Activated CD8-positive, alpha-beta memory T cell treated with anti-CD3 and anti-CD28 coated beads for 4 hours (primary cell): Measurements from ENCODE around the gene RPS6KL1.

Experiments used
- DNase-seq, 2 donors: peaks; one replicate each; pipeline ENCODE4 v3.0.0-alpha.2; 2020; ENCODE audit warnings: low read depth in 2 of 2

RPS6KL1 gene

DNA sequence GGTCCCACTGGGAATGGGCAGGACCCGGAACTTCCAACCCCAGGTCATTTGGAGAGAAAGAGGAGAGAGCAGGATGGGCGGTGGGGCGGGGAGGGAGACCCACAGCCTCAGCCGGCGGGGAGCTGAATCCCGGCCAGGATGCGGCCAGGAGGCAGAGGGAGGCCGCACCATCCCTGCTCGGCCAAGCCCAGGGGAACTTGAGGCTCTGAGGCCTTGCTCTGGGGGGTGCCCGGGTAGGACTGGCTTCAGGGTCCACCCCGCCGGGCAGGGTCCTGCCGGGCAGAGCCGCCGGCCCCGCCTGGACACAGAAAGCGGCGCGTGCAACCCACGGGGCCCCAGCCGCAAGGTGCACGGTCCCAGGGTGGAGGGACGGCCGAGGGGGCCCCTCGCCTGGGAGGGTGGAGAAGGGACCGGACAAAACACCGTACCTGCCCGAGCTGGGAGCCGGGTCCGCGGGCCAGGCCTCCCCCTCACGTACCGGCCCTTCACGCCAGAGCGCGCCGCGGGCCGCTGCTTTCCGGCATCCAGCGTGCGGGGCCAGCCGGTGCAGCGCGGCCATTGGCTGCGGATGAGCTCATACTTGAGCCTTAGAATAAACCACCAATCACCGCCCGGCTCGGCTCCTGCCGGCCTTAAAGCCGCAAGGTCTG is at the start of gene RPS6KL1:
Gene RPS6KL1 (minus strand): TSS at position 509 of the 650 bp plus-strand sequence. CDS start 1,719 bp downstream, outside the sequence.
- peak in 1 of 2 donors; percentile 26 for DNase-seq

GRCh38 chr14:74968811-74969210 is 45.8 kb upstream of the RPS6KL1 start:
- no peak for DNase-seq

DNA sequence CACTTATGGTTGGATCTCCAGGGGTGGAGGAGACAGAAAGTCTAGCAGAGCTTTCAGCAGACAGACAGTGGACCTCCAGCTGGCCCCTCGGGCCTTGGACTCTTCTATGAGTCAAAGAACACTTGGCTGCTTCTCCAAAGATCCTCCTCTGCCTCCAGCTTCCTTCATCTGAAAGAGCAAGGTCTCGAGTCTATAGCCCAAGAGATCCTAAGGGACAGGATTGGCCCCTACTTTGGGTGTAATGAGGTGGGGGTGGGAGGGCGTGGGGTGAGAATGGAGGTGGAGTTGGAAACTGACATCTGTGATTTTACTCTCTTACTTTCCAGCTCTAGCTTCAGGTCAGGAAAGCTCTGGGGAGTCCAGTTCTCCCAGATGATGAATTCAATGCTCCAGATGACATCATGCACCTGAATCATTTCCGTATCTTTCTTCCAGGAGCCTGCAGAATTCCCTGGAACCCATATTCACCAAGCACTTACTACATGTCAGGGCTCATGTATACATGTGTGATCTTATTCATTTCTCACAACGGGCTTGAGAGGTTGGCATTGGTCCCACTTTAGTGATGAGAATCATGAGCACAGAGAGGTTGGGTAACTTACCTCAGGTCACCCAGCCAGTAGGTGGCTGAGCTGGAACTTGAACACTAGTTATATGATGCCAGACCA is 42.6 kb upstream of the RPS6KL1 start:
- DNase-seq = no peak

- DNase-seq = no peak
Measured at GRCh38 chr14:74964787-74965485, 41.9 kb upstream of the RPS6KL1 start.

DNA sequence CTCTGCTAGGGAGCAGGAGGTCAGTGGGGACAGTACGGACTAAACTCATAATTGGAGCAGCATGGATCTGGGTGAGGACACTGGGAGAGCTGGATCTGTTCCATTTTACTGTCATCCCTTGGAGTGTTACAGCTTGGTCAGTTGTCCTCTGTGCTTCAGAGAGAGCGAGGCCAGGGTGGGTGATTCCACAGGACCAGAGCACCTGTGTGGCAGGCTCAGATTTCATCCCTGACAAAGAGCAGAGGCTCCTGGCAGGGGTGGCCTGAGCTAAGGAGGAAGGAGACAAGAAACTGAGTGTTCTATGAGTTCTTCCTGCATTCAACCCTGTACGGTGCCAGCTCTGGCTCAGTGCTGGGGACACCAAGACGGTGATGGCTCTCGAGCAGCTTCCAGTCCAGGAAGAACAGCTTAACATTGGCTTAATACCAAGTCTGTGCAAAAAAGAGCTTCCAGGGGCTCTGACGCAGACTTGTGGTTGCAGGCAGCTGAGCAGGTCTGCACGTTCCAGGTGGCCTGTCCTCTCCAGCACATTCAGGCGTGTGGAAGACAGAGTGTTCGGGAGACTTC is 40.7 kb upstream of the RPS6KL1 start:
- DNase-seq = no peak

DNA sequence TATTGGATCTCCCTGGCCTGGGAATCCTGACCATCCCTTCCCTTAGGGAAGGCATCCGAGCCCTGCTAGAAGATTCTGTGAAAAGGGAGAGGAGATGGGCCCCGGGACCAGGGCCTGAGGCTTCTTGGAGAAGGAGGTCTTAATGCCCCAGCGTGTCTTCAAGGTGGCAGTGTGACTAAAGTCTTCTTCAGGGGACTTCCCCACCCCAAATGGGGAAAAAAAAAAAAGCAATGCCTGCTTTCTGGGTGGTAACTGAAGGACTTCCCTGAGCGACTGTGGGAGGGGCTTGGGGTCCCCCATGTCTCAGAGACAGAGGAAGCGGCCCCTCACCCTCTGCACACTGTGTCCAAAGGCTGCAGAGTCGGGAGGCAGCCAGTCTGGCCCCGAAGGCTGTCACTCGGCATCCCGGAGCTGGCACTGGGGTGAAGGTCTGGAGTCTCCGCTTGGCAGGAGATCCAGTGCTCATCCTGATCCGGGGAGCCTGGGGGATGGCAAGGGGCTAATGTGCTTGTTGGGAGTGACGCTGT is 40.2 kb upstream of the RPS6KL1 start:
- DNase-seq = no peak

DNA sequence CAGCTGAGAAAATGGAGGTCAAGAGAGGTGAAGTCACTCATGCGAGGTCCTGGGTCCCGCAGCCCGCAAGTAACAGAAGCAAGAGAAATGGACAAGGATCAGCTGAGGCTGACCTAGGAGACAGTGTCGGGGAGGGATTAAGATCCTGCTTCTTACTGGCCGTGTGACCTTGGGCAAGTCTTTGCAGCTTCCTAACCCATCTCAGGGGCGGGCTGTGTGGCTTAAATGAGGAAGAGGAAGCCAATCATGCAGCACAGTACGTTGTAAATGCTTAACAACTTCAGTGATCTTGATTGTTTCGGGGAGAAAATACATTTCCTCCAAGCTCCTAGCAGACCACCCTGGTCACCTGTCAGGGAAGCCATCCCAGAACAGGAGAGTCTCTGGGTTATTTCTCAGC is 39.4 kb upstream of the RPS6KL1 start:
- DNase-seq = no peak

- DNase-seq = no peak
Measured at GRCh38 chr14:74962046-74962445, 39.0 kb upstream of the RPS6KL1 start.

GRCh38 chr14:74961238-74961911 is 38.3 kb upstream of the RPS6KL1 start:
- DNase-seq = no peak

- DNase-seq = no peak
Measured at GRCh38 chr14:74960736-74961135, 37.7 kb upstream of the RPS6KL1 start.

- no peak for DNase-seq
Measured at GRCh38 chr14:74959596-74960180, 36.6 kb upstream of the RPS6KL1 start.

DNA sequence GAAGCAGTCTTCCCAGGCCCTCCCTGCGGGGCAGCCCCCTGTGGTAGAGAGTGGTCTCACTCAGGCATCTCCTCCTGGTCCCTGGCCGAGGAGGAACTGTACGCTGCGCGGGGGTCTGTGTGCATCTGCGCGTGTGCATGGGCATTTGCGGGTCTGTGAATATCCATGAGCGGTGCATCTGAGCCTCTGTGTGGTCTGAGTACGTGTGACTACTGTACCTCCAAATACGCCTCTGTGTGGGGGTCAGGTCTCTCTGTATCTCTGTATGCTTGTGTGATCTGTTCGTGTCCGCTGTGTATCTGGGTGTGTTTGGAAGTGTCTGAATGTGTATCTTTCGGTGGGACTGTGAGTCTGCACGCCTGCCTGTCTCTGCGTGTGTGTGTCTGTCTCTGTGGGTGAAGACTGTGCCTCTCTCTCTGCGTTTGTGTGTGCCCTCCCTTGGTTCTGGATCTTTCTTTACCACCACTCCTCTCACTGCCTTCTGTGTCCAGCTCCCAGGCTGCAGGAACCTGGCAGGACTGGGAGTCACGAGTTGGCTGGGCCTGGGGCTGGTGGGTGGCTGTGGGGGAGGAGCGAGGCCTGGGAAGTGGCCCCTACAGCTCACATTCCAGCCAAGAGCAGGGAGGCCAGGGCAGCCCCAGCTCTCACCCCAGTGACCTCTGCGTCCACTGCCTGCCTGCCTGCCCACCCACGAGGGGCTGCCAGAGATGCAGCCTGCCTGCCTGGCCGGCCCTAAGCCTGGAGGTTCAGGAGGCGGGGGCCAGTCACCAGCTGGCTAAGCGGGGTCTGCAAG is 33.4 kb upstream of the RPS6KL1 start:
- no peak for DNase-seq

DNA sequence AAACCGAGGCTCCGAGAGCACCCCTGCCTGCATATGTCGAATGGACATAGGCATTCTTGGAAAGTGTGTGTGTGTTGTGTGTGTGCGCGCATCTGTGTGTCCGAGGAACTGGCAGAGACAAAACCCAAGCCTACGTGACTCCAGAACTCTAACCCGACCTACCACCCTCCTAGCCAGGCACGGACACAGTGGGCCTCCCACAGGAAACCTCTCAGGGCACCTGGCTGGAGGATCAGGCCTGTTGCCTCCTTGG is 32.9 kb upstream of the RPS6KL1 start:
- no peak for DNase-seq

DNA sequence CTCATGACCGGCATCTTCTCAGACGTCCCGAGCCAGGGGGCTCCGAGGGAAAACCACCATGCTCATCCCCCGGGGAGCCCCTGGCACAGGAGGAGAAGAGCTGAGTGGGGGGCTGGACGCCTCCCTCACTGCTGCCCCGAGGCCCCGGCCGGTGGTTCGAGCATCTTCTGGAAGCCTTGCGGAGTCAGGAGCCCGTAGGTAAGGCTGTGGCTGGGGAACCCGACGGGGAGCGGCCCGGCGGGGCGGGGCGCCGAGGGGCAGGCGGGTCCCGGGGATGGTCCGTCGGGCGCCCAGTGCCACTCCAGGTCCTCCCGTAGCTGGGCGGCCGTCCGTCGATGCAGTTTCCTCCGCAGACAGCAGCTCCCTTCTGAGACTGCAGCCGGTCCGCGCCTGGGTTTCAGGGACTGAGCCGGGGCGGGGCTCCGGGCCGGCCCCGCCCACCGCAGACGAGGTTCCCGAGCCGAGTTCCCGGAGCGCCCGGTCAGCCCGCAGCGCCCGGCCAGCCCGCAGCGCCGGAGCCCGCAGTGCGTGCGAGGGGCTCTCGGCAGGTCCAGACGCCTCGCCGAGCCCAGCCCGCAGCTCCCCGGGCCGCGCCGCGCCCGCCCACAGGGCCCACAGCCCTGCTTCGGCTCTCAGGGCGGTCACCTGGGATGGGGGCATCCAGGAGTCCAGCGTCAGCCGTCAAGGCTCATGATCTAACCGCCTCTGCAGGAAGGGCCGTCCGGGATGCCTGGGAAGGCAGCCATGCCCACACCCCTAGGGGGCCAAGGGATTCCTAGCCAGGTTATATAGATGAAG is 32.4 kb upstream of the RPS6KL1 start, which contains the start of gene PGF:
Gene PGF (minus strand): TSS at position 369 of the 798 bp plus-strand sequence. CDS start 355 bp downstream, at position 14.
- no peak for DNase-seq

- no peak for DNase-seq
Measured at GRCh38 chr14:74954947-74955228, 31.8 kb upstream of the RPS6KL1 start.

DNA sequence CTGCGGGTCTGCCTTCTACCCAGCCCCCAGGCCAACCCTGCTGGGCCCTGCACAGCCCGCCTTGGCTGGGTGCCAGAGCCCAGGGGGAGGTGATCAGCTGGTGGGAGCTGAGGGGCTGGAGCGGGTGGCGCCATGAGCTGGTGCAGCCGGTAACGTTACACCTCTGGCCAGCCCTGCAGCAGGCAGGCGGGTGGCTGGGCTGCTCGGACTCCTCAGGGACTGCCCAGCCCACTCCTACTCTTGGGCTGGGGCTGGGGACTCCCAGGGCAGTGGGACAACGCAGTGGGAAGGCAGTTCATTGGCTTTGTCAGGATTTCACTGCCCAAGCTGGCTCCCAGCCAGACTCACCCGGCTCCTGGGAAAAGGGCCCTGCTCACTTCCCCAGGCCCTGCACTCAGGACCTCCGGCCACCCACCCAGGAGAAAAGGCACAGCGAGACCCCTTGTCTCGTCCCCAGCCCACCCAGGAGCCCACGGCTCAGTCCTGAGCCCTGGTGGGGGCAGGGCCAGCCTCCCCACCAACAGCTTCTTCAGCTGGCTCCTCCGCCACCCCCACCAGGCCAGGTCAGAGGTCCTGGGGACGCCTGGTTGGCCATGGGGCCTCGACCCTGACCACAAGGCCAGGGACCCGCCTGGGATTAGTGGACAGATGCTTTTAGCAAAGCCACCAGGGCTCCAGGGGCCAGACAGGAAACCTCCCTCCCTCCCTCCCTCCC is 31.3 kb upstream of the RPS6KL1 start:
- no peak for DNase-seq

DNA sequence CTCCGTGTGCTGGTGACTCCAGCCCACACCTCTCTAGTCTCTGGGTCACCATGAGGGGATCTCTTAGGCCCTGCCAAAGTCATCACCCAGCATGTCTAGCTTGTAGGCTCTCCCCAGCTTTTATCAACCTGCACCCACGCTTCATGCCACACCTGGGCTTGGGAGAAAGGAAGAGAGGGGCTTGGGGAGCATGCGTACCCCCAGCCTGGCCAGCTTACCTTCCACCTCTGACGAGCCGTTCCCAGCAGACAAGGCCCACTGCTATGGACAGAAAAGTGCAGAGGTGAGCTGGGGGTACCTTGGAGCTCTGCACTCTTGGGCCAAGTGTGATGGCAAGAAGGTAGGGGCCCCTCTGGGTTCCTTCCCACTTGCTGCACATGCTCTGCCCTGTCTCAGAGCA is 30.6 kb upstream of the RPS6KL1 start:
- DNase-seq = no peak

DNA sequence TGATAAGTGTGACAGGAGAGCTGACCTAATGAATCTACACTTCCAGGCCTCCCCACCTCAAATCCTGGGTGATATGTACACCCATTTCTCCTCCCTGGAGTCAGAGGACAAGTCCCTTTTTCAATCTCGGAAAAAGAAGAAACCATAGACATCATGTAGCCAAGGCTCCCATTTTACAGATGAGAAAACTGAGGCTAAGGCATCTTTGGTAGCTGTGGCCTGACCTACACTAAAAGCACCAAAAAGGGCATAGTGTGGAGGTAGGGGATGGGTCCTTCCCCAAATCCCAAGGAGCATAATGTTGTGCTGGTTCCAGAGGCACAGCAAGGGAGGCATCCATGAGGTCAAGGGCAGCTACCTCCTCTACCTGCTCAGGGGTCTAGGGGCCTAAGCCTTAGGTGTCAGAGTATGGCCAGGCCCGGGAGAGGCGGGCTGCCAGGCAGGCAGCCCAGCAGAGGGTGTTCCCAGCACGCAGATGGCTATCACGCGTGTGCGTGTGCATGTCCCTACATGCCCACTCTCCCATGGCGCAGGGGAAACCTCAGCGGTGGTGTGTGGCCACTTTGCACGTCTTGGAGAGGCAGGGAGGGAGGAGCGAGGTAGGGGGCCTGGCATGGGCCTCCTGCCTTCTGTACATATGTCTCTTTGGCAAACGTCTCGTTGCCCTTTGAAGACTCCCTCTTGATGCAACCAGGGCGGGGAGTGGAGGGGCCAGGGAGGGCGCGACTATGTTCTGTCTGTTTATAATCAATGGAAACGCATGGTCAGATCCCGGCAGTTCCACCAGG is 29.8 kb upstream of the RPS6KL1 start:
- no peak for DNase-seq

DNA sequence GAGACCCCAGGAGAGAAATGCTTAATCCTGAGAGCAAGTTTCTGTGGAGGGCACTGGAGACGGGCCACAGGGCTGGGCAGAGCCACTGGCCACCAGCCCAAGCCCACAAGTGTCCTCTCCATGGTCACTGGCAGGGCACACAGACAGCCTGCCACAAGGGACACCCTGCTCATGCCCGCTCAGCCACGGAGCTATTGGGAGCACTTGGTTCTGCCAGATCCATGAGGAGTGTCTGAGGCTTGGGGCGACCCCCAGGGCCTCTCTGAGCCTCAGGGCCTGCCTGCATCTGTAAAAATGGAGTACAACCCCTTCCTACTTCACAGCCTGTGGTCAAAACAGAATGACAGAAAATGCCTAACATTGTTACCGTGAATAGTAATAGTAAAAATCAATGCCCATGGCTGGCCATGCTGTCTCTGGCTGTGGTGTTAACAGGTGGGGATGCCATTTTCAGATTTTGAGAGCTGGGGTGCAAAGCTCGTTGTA is 29.2 kb upstream of the RPS6KL1 start:
- no peak for DNase-seq
